Muscle layer of colon (tissue), 2 donors: ENCODE data around the gene ATP9B.

Source experiments
- H3K27ac ChIP-seq: one replicate; pipeline ENCODE4 v1.7.0; 2013; ENCODE audit warnings: low read depth, mild to moderate bottlenecking, low read length, moderate library complexity
- H3K27me3 ChIP-seq, 2 donors: one replicate each; pipeline ENCODE4 v1.7.0; 2013; ENCODE audit warnings: low read length in 2 of 2, mild to moderate bottlenecking in 2 of 2; ENCODE audit not compliant: insufficient read depth in 2 of 2, control insufficient read depth in 1 of 2
- H3K36me3 ChIP-seq: one replicate; pipeline ENCODE4 v1.7.0; 2013; ENCODE audit warnings: mild to moderate bottlenecking, low read length; ENCODE audit not compliant: insufficient read depth
- H3K4me1 ChIP-seq: one replicate; pipeline ENCODE4 v1.7.0; 2013; ENCODE audit warnings: mild to moderate bottlenecking, low read length; ENCODE audit not compliant: insufficient read depth
- H3K4me3 ChIP-seq, 2 donors: one replicate each; pipeline ENCODE4 v1.7.0; 2013; ENCODE audit warnings: low read length in 2 of 2, low read depth in 1 of 2, mild to moderate bottlenecking in 1 of 2, moderate library complexity in 1 of 2
- H3K9ac ChIP-seq: one replicate; pipeline ENCODE4 v1.7.0; 2013; ENCODE audit warnings: low read length
- H3K9me3 ChIP-seq: one replicate; pipeline ENCODE4 v1.7.0; 2013; ENCODE audit warnings: mild to moderate bottlenecking, low read length
- donor health status: abdominal sarcoma.
- donor health status: Adenocarcinoma of cecum.

ATP9B gene

GRCh38 chr18:79424008-79424565 lies 354.9 kb downstream of the ATP9B start:
- Histone ChIP-seq H3K36me3 (peaks cover 6% of the 10 kb centered on the region), H3K4me1 (peaks cover 39% of the 10 kb centered on the region), H3K27me3 (no peaks in the 10 kb centered on the region), H3K4me3 (no peak overlapping the region), H3K9me3 (no peaks in the 10 kb centered on the region), H3K27ac (no peak overlapping the region), H3K9ac (no peak overlapping the region)

- Histone ChIP-seq H3K27me3 (no peaks in the 10 kb centered on the region), H3K9ac (no peak overlapping the region), H3K4me3 (no peak overlapping the region), H3K27ac (no peak overlapping the region), H3K36me3 (peaks cover 6% of the 10 kb centered on the region), H3K9me3 (no peaks in the 10 kb centered on the region), H3K4me1 (peaks cover 39% of the 10 kb centered on the region)
Measured at GRCh38 chr18:79424880-79425568, 355.8 kb downstream of the ATP9B start.

- H3K9me3 ChIP-seq, result no peaks in the 10 kb centered on the region
- H3K27me3 ChIP-seq, result no peaks in the 10 kb centered on the region
- H3K4me3 ChIP-seq, result no peak overlapping the region
- H3K27ac ChIP-seq, result no peak overlapping the region
- H3K4me1 ChIP-seq, result peaks cover 39% of the 10 kb centered on the region
- peaks cover 6% of the 10 kb centered on the region for H3K36me3 ChIP-seq
- H3K9ac ChIP-seq, result no peak overlapping the region
Measured at GRCh38 chr18:79425569-79425886, 356.3 kb downstream of the ATP9B start.

GRCh38 chr18:79426376-79427300 lies 357.4 kb downstream of the ATP9B start:
- no peaks in the 10 kb centered on the region for H3K27me3 ChIP-seq
- no peak overlapping the region for H3K9ac ChIP-seq
- no peaks in the 10 kb centered on the region for H3K9me3 ChIP-seq
- H3K36me3 ChIP-seq, result no peaks in the 10 kb centered on the region
- no peak overlapping the region for H3K27ac ChIP-seq
- H3K4me3 ChIP-seq, result no peak overlapping the region
- H3K4me1 ChIP-seq, result peaks cover 36% of the 10 kb centered on the region

- H3K27ac ChIP-seq, result no peak overlapping the region
- H3K9me3 ChIP-seq, result no peaks in the 10 kb centered on the region
- H3K36me3 ChIP-seq, result no peaks in the 10 kb centered on the region
- no peak overlapping the region for H3K9ac ChIP-seq
- H3K4me1 ChIP-seq, result peaks cover 28% of the 10 kb centered on the region
- no peak overlapping the region for H3K4me3 ChIP-seq
- no peaks in the 10 kb centered on the region for H3K27me3 ChIP-seq
Measured at GRCh38 chr18:79427368-79428225, 358.4 kb downstream of the ATP9B start.
